ENCODE measurements around the gene MYH2. TPM values are rescaled to one million over a fixed set of nuclear protein-coding genes. Genes with fewer than 3 reads are reported as not detected.

Gene MYH2
- total RNA-seq, 2 experiments from 2014 or later = not detected

Other genes starting within 250 kb of the MYH2 start
- not detected for gene MYH13, start 176.7 kb downstream of the MYH2 start, total RNA-seq
- gene MYH8, start 127.7 kb downstream of the MYH2 start, total RNA-seq = not detected
- gene MYH4, start 80.1 kb downstream of the MYH2 start, total RNA-seq = not detected
- gene MYH1, start 31.1 kb downstream of the MYH2 start, total RNA-seq = not detected
- gene MYH3, start 107.7 kb upstream of the MYH2 start, total RNA-seq = 1 to 10 TPM; 3.2 to 3.4 TPM
- 10 to 100 TPM; 55.1 to 56.1 TPM for gene SCO1, start 147.9 kb upstream of the MYH2 start, total RNA-seq
- 10 to 100 TPM; 12.9 to 13.2 TPM for gene ADPRM, start 147.9 kb upstream of the MYH2 start, total RNA-seq
- gene TMEM220, start 180.4 kb upstream of the MYH2 start, total RNA-seq = 1 to 10 TPM; 1.6 to 2.5 TPM